Right lobe of liver (tissue), 6 donors: Measurements from ENCODE around the gene DGKI. TPM values are rescaled to one million over a fixed set of nuclear protein-coding genes. Genes with fewer than 3 reads are reported as not detected.

ENCODE experiments used
- ATAC-seq, 4 donors: fragments of 200-7000 bp; cut with Tn5 transposase; one replicate each; pipeline ENCODE4 v1.9.1; 2020; ENCODE audit warnings: mild to moderate bottlenecking in 4 of 4, moderate library complexity in 4 of 4
- DNase-seq, 3 donors: peaks; one replicate each; pipeline ENCODE4 v3.0.0-alpha.2; 2020
- H3K27ac ChIP-seq, 3 donors: fragments of 200-600 bp; one replicate each; pipeline ENCODE4 v1.8.0; 2022
- H3K27me3 ChIP-seq, 2 donors: fragments of 200-600 bp; one replicate each; pipeline ENCODE4 v1.8.0; 2022
- H3K36me3 ChIP-seq, 4 donors: fragments of 200-600 bp; sonication (generic) in 1 of 4; one replicate each; pipeline versions ENCODE4 v1.5.1 to v1.8.0; 2017 to 2022; ENCODE audit warnings: control low read depth in 1 of 4
- H3K4me1 ChIP-seq, 4 donors: fragments of 200-600 bp; sonication (generic) in 1 of 4; one replicate each; pipeline versions ENCODE4 v1.5.1 to v1.8.0; 2017 to 2022; ENCODE audit warnings: control low read depth in 1 of 4
- H3K4me3 ChIP-seq, 3 donors: fragments of 200-600 bp; one replicate each; pipeline ENCODE4 v1.8.0; 2022
- H3K9me3 ChIP-seq, 4 donors: fragments of 200-600 bp; sonication (generic) in 1 of 4; one replicate each; pipeline versions ENCODE4 v1.5.1 to v1.8.0; 2017 to 2022; ENCODE audit warnings: control low read depth in 1 of 4
- POLR2A ChIP-seq: fragments of 450-650 bp; IDR thresholded peaks from one replicate; pipeline ENCODE4 v1.6.1; 2017; ENCODE audit warnings: antibody characterized with exemption, mild to moderate bottlenecking
- WGBS: methylation state at CpG from one replicate; pipeline ENCODE4 v1.1.6; 2018; ENCODE audit warnings: low coverage, low lambda C conversion rate; ENCODE audit not compliant: insufficient coverage; ENCODE audit errors: missing lambda C conversion rate; 5-methylcytosine and 5-hydroxymethylcytosine counted together
- intact Hi-C, 2 donors: fragments of 100-400 bp; cut with DNase I; formaldehyde crosslinking; loops; one replicate each; pipeline versions ENCODE4 v1.11.2 to v1.14.1; 2022
- total RNA-seq, 6 experiments: library from RNA; depleted of rRNA in 2 of 6; stranded (reverse); fragments of >200 nt in 2 of 6; fragmentation: NEBNext Ultra II Directional in 3 of 6; extraction: Animal tissue kit (Norgen Biotek cat#: 25700) in 3 of 6; gene quantifications; one replicate each; pipeline versions ENCODE4 v1.1.0 to v1.2.4, GENCODE V29; 2016 to 2023
- TF ChIP-seq, protein P1 (sequence below), 4 donors: fragments of 200-600 bp in 3 of 4; fragments of 450-650 bp in 1 of 4; IDR thresholded peaks; one replicate each; pipeline versions ENCODE4 v1.5.1 to v1.8.0; 2016 to 2022; ENCODE audit warnings: antibody characterized with exemption in 4 of 4, mild to moderate bottlenecking in 2 of 4
- donor health status: DM: no; HTN: yes; CAD: no.
- donor health status: DM: no; HTN: no; CAD: no.
- donor health status: DM: no; HTN: no; CAD: no.
- donor health status: DM: no; HTN: yes; CAD: no.
- donor health status: DM: no; HTN: yes; CAD: no.

DGKI gene
- total RNA-seq, 6 experiments from 2014 or later: 0.05 to 0.35 (median 0.06) TPM; not detected in 1

- WGBS: 24% methylated on average over 4 of the region's 4 CpGs
- TF ChIP-seq, protein P1, sequence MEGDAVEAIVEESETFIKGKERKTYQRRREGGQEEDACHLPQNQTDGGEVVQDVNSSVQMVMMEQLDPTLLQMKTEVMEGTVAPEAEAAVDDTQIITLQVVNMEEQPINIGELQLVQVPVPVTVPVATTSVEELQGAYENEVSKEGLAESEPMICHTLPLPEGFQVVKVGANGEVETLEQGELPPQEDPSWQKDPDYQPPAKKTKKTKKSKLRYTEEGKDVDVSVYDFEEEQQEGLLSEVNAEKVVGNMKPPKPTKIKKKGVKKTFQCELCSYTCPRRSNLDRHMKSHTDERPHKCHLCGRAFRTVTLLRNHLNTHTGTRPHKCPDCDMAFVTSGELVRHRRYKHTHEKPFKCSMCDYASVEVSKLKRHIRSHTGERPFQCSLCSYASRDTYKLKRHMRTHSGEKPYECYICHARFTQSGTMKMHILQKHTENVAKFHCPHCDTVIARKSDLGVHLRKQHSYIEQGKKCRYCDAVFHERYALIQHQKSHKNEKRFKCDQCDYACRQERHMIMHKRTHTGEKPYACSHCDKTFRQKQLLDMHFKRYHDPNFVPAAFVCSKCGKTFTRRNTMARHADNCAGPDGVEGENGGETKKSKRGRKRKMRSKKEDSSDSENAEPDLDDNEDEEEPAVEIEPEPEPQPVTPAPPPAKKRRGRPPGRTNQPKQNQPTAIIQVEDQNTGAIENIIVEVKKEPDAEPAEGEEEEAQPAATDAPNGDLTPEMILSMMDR (IDR thresholded peaks at IDR 0.05): no peak
- TF ChIP-seq POLR2A: no peak
- H3K4me3 ChIP-seq: no peak overlapping the region
- intact Hi-C loops: no loop called here
- no peaks in the 10 kb centered on the region for H3K4me1 ChIP-seq
- no peak overlapping the region for H3K27ac ChIP-seq
- H3K27me3 ChIP-seq: no peaks in the 10 kb centered on the region
- DNase-seq: no peak
- no peaks in the 10 kb centered on the region for H3K9me3 ChIP-seq
- no peaks in the 10 kb centered on the region for H3K36me3 ChIP-seq
- ATAC-seq: peak in 1 of 4 donors; percentile 40
These were observed 181.9 kb downstream of the DGKI start for GRCh38 chr7:137664846-137665245.

DNA sequence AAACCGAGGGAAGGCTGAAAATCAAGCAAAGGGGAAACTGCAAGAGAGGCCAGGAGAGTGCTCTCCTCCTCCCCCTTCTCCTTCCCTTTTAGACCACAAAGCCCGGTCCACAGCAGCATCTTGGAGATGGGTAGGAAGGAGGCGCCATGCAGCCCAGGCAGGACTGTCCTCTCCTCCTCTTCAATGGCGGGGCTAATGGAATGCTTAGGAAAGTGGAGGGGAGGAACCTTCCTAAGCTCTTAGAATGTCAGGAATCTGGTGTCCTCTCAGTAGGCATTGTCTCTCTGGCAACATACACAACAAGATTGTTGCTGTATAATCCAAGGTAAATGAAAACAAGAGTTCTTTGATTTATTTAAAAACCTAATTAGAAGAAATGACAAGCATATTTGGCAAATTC, 185.1 kb downstream of the DGKI start:
- DNase-seq (no peak), ATAC-seq (no peak)
- TF ChIP-seq, protein P1 (IDR thresholded peaks at IDR 0.05): no peak
- no peak for TF ChIP-seq POLR2A
- Histone ChIP-seq H3K9me3 (no peaks in the 10 kb centered on the region), H3K36me3 (no peaks in the 10 kb centered on the region), H3K27me3 (no peaks in the 10 kb centered on the region), H3K4me3 (no peak overlapping the region), H3K4me1 (no peaks in the 10 kb centered on the region), H3K27ac (no peak overlapping the region)
- WGBS: 68% methylated on average over 2 of the region's 4 CpGs
- intact Hi-C loops: no loop called here

- Histone ChIP-seq H3K4me3 (no peak overlapping the region), H3K27me3 (no peaks in the 10 kb centered on the region), H3K9me3 (no peaks in the 10 kb centered on the region), H3K4me1 (no peaks in the 10 kb centered on the region), H3K27ac (no peak overlapping the region), H3K36me3 (no peaks in the 10 kb centered on the region)
- ATAC-seq (peak in 1 of 4 donors; percentile 50), DNase-seq (no peak)
- intact Hi-C loops: loop anchor here (5.0 to 10.0 kb wide), 2 partner anchors 239 to 246 kb away; no protein-coding TSS in a partner anchor
- WGBS: 67% methylated on average over 9 of the region's 9 CpGs
- no peak for TF ChIP-seq POLR2A
- TF ChIP-seq, protein P1 (IDR thresholded peaks at IDR 0.05): no peak
These were observed 188.4 kb downstream of the DGKI start for GRCh38 chr7:137658190-137658900.

- no peaks in the 10 kb centered on the region for H3K4me1 ChIP-seq
- no peak for DNase-seq
- TF ChIP-seq, protein P1 (IDR thresholded peaks at IDR 0.05): no peak
- TF ChIP-seq POLR2A: no peak
- H3K27ac ChIP-seq: no peak overlapping the region
- intact Hi-C loops: loop anchor here (5.0 to 10.0 kb wide), 2 partner anchors 240 to 247 kb away; no protein-coding TSS in a partner anchor
- ATAC-seq: peak in 2 of 4 donors; percentile 13 to 57
- H3K36me3 ChIP-seq: no peaks in the 10 kb centered on the region
- no peak overlapping the region for H3K4me3 ChIP-seq
- 58% methylated on average over 4 of the region's 4 CpGs for WGBS
- no peaks in the 10 kb centered on the region for H3K9me3 ChIP-seq
- H3K27me3 ChIP-seq: no peaks in the 10 kb centered on the region
These were observed 189.1 kb downstream of the DGKI start for GRCh38 chr7:137657476-137658189.
